Measurements from ENCODE around the gene SLX9.

Gene SLX9

GRCh38 chr21:45016406-45017038 lies 76.7 kb downstream of the SLX9 start:
- no peak for DNase-seq (ENCODE audit: extremely low spot score)
- CTCF ChIA-PET: interaction anchor here (0.8 kb wide), 1 partner anchor 13 kb away, joined by 5 read pairs; no protein-coding TSS in a partner anchor
- POLR2A ChIA-PET: no interaction called here
- no peak for TF ChIP-seq ARNT (IDR thresholded peaks at IDR 0.05)
- TF ChIP-seq PKNOX1 (IDR thresholded peaks at IDR 0.05): no peak
- TF ChIP-seq L3MBTL2 (conservative IDR thresholded peaks at IDR 0.05): no peak
- TF ChIP-seq SUZ12 (IDR thresholded peaks at IDR 0.05): no peak
- TF ChIP-seq FOXA1 (IDR thresholded peaks at IDR 0.05): no peak
- no peak for TF ChIP-seq BHLHE40 (IDR thresholded peaks at IDR 0.05; ENCODE audit: borderline replicate concordance)
- TF ChIP-seq LEF1 (IDR thresholded peaks at IDR 0.05; ENCODE audit: borderline replicate concordance): no peak
- no peak for TF ChIP-seq CTBP1 (IDR thresholded peaks at IDR 0.05; ENCODE audit: borderline replicate concordance)
- no peak for TF ChIP-seq HDGF (IDR thresholded peaks at IDR 0.05; ENCODE audit: borderline replicate concordance)
- TF ChIP-seq FOXM1 (IDR thresholded peaks at IDR 0.05; ENCODE audit: borderline replicate concordance): no peak

DNA sequence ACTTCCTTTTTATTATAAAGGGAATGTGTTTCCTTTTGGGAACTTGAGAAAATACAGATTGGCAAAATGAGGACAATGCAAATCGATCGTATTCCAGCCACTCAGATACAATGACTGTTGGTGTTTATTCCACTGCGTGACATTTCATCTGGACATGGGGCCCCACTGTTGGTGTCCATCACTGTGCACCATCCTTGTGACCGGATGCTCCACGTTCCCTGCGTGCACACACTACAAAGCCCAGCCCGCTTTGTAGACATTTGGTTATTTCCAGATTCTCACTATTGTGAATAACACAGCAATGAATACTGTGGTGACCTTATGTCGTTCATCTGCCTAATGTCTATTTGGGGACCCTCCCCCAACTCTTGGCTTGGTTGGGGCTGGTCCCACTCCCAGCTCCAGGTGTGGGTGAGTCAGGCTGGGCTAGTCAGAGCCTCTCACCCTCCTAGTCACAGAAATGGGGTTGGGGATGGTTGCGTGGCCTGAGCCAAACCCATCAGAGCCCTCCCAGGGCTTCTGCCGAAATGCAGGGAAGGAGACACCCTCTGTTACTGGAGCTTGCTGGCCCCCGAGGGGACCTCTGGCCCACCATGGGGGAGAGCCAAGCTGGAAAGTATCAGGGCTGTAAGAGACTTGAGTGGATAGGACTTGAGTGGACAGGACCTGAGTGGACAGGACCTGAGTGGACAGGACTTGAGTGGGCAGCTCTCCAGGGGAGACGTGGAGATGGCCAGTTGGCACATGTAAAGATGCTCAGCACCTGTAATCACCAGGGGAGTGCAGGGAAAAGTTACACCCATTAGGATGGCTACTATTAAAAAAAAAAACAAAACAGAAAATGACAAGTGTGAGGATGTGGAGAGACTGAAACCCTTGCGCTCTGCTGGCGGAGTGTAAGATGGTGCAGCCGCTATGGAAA lies 77.5 kb downstream of the SLX9 start:
- DNase-seq (ENCODE audit: extremely low spot score): no peak
- no peak for TF ChIP-seq CTBP1 (IDR thresholded peaks at IDR 0.05; ENCODE audit: borderline replicate concordance)
- TF ChIP-seq ZNF384 (IDR thresholded peaks at IDR 0.05): no peak
- TF ChIP-seq LEF1 (IDR thresholded peaks at IDR 0.05; ENCODE audit: borderline replicate concordance): no peak
- no peak for TF ChIP-seq TARDBP (IDR thresholded peaks at IDR 0.05)
- no peak for TF ChIP-seq FOXA1 (IDR thresholded peaks at IDR 0.05)
- TF ChIP-seq NFRKB (IDR thresholded peaks at IDR 0.05): no peak
- no peak for TF ChIP-seq L3MBTL2 (conservative IDR thresholded peaks at IDR 0.05)
- no peak for TF ChIP-seq HDGF (IDR thresholded peaks at IDR 0.05; ENCODE audit: borderline replicate concordance)
- TF ChIP-seq PKNOX1 (IDR thresholded peaks at IDR 0.05): no peak
- no peak for TF ChIP-seq FOXK2 (IDR thresholded peaks at IDR 0.05)
- no peak for TF ChIP-seq ARNT (IDR thresholded peaks at IDR 0.05)
- TF ChIP-seq SUZ12 (IDR thresholded peaks at IDR 0.05): no peak
- no peak for TF ChIP-seq FOXM1 (IDR thresholded peaks at IDR 0.05; ENCODE audit: borderline replicate concordance)
- no peak for TF ChIP-seq SP1 (IDR thresholded peaks at IDR 0.05)
- TF ChIP-seq BHLHE40 (IDR thresholded peaks at IDR 0.05; ENCODE audit: borderline replicate concordance): no peak
- no peak for TF ChIP-seq ELF4 (IDR thresholded peaks at IDR 0.05)
- ChIA-PET POLR2A (no interaction called here), CTCF (no interaction called here)

DNA sequence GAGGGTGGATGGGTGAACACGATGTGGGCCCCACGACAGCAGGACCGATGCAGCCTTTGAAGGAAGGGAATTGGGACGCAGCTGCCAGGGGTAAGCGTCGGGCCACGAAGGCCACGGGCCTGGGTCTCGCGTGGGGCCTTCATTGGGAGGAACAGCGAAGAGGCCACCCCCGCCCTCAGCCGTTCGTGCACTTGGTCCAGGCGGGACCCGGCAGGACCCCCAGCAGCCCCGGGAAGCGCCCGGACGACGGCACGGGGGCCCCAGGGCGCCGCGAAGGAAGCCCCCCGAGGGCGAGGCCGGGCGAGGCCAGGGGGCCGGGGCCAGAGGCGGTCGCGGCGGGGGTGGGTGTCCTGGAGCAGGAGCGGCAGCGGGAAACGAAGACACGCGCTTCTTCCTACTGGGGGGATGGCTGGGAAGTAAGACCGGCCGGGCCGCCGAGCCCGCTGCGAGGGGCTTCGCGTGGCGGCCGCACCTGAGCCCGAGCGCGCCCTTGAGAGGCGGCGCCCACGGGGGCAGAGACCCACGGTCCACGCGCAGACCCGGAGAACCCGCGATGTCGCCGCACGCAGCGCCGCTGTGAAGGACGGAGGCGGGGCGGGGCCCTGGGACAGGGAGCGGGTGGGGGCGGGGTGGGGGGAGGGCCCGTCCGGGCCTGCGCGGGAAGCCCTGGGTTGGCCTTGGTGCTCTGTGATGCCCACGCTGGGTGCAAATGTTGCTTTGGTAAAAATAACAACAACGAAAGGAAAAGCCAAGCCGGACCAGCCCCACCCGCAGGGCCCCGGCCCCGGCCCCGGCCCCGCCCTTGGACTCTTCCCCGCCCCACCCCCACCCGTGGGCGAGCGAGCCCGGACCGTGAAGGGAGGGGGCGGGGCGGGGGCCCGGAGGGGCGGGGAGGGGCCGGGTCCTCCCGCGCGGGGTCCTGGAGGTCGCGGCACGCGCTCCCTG lies 78.6 kb downstream of the SLX9 start:
- ChIA-PET CTCF (interaction anchor here (0.5 kb wide), 1 partner anchor 119 kb away, joined by 3 read pairs; no protein-coding TSS in a partner anchor), POLR2A (no interaction called here)
- TF ChIP-seq FOXK2 (IDR thresholded peaks at IDR 0.05) (no peak), ARNT (IDR thresholded peaks at IDR 0.05) (no peak), PKNOX1 (IDR thresholded peaks at IDR 0.05) (no peak), TARDBP (IDR thresholded peaks at IDR 0.05) (no peak), ELF4 (IDR thresholded peaks at IDR 0.05) (no peak), HDGF (IDR thresholded peaks at IDR 0.05; ENCODE audit: borderline replicate concordance) (no peak), ZNF384 (IDR thresholded peaks at IDR 0.05) (no peak), FOXM1 (IDR thresholded peaks at IDR 0.05; ENCODE audit: borderline replicate concordance) (no peak), CTBP1 (IDR thresholded peaks at IDR 0.05; ENCODE audit: borderline replicate concordance) (no peak), L3MBTL2 (conservative IDR thresholded peaks at IDR 0.05) (no peak), SP1 (IDR thresholded peaks at IDR 0.05) (no peak), NFRKB (IDR thresholded peaks at IDR 0.05) (no peak), FOXA1 (IDR thresholded peaks at IDR 0.05) (no peak)
- DNase-seq (ENCODE audit: extremely low spot score): no peak

DNA sequence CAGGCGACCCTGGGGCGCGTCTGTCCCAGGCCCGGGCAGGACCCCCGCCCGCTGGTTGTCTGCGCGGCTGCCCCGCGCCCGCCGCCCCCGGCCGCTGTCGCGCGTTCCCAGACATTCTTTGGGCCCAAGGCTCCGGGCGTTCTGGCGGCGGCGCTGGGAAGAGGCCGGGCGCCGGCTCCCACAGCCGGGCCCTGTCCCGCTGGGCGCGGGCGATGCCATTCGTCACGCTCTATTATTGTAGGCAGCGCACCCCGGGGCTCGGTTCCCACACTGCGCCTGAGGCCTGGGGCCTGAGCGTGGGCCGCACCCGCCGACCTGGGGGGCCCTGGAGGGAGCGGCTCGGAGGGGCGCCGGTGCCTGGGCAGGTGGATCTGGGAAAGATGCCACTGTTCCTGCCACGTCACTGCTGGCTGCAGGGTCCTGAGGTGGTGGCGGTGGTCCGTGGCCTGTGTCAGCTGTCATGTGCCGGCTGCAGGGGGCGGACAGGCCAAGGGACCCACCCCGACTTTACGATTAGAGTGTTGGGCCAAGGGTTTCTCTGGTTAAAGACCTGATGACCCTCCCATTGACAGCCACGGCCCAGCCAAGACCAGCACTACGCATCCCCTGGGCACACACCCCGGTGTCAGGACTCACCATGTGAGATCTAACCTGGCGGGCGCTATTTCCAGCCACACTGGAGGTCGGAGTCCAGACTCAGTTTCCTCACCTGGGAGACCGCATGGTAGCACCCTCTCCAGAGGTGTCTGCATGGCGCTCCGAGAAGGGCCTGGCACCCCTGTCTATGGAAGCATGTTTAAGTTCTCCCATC lies 79.5 kb downstream of the SLX9 start:
- ChIA-PET POLR2A (no interaction called here), CTCF (no interaction called here)
- TF ChIP-seq PKNOX1 (IDR thresholded peaks at IDR 0.05) (no peak), BHLHE40 (IDR thresholded peaks at IDR 0.05; ENCODE audit: borderline replicate concordance) (no peak), SUZ12 (IDR thresholded peaks at IDR 0.05) (no peak), ZNF384 (IDR thresholded peaks at IDR 0.05) (no peak), TARDBP (IDR thresholded peaks at IDR 0.05) (no peak), HDGF (IDR thresholded peaks at IDR 0.05; ENCODE audit: borderline replicate concordance) (no peak), FOXK2 (IDR thresholded peaks at IDR 0.05) (no peak)
- no peak for DNase-seq (ENCODE audit: extremely low spot score)
